ENCODE measurements around the gene CRABP2.

CRABP2 gene

GRCh38 chr1:156711011-156711817 lies 5.8 kb upstream of the CRABP2 start:
- in situ Hi-C loops (cut with MboI; ENCODE audit: low sequenced_read_pairs): loop anchor here (25.0 kb wide), 1 partner anchor 176 kb away; the partner anchor contains the start of gene PEAR1

- in situ Hi-C loops (cut with MboI; ENCODE audit: low sequenced_read_pairs): loop anchor here (25.0 kb wide), 1 partner anchor 177 kb away; the partner anchor contains the start of gene PEAR1
These were observed 4.5 kb upstream of the CRABP2 start for GRCh38 chr1:156709757-156710489.

- in situ Hi-C loops (cut with MboI; ENCODE audit: low sequenced_read_pairs): loop anchor here (25.0 kb wide), 1 partner anchor 178 kb away; the partner anchor contains the start of gene PEAR1
These were observed 3.6 kb upstream of the CRABP2 start for GRCh38 chr1:156709031-156709430.

GRCh38 chr1:156708218-156708661 lies 2.9 kb upstream of the CRABP2 start:
- in situ Hi-C loops (cut with MboI; ENCODE audit: low sequenced_read_pairs): loop anchor here (25.0 kb wide), 1 partner anchor 179 kb away; the partner anchor contains the start of gene PEAR1

GRCh38 chr1:156707417-156708217 lies 2.2 kb upstream of the CRABP2 start:
- in situ Hi-C loops (cut with MboI; ENCODE audit: low sequenced_read_pairs): loop anchor here (25.0 kb wide), 1 partner anchor 180 kb away; the partner anchor contains the start of gene PEAR1

- in situ Hi-C loops (cut with MboI; ENCODE audit: low sequenced_read_pairs): loop anchor here (25.0 kb wide), 1 partner anchor 180 kb away; the partner anchor contains the start of gene PEAR1
These were observed 1.5 kb upstream of the CRABP2 start for GRCh38 chr1:156706657-156707416.

GRCh38 chr1:156705918-156706656 lies 704 bp upstream of the CRABP2 start:
- in situ Hi-C loops (cut with MboI; ENCODE audit: low sequenced_read_pairs): loop anchor here (25.0 kb wide), 1 partner anchor 181 kb away; the partner anchor contains the start of gene PEAR1

- in situ Hi-C loops (cut with MboI; ENCODE audit: low sequenced_read_pairs): loop anchor here (25.0 kb wide), 1 partner anchor 182 kb away; the partner anchor contains the start of gene PEAR1
These were observed 458 bp downstream of the CRABP2 start for GRCh38 chr1:156704930-156705320.

- in situ Hi-C loops (cut with MboI; ENCODE audit: low sequenced_read_pairs): loop anchor here (25.0 kb wide), 1 partner anchor 183 kb away; the partner anchor contains the start of gene PEAR1
These were observed 1.1 kb downstream of the CRABP2 start for GRCh38 chr1:156704166-156704711.

- in situ Hi-C loops (cut with MboI; ENCODE audit: low sequenced_read_pairs): loop anchor here (25.0 kb wide), 1 partner anchor 184 kb away; the partner anchor contains the start of gene PEAR1
These were observed 1.6 kb downstream of the CRABP2 start for GRCh38 chr1:156703741-156704140.

- in situ Hi-C loops (cut with MboI; ENCODE audit: low sequenced_read_pairs): loop anchor here (25.0 kb wide), 1 partner anchor 184 kb away; the partner anchor contains the start of gene PEAR1
These were observed 2.0 kb downstream of the CRABP2 start for GRCh38 chr1:156703336-156703735.

GRCh38 chr1:156700736-156701531 lies 4.4 kb downstream of the CRABP2 start:
- in situ Hi-C loops (cut with MboI; ENCODE audit: low sequenced_read_pairs): loop anchor here (25.0 kb wide), 1 partner anchor 186 kb away; the partner anchor contains the start of gene PEAR1

GRCh38 chr1:156698995-156699394 lies 6.4 kb downstream of the CRABP2 start:
- in situ Hi-C loops (cut with MboI; ENCODE audit: low sequenced_read_pairs): no loop called here

- in situ Hi-C loops (cut with MboI; ENCODE audit: low sequenced_read_pairs): no loop called here
These were observed 7.9 kb downstream of the CRABP2 start for GRCh38 chr1:156697481-156697880.

GRCh38 chr1:156696755-156697154 lies 8.6 kb downstream of the CRABP2 start:
- in situ Hi-C loops (cut with MboI; ENCODE audit: low sequenced_read_pairs): no loop called here

GRCh38 chr1:156694690-156694962 lies 10.8 kb downstream of the CRABP2 start:
- in situ Hi-C loops (cut with MboI; ENCODE audit: low sequenced_read_pairs): no loop called here

- in situ Hi-C loops (cut with MboI; ENCODE audit: low sequenced_read_pairs): no loop called here
These were observed 11.3 kb downstream of the CRABP2 start for GRCh38 chr1:156693848-156694689.

All from HL-60/S4 treated with retinoic acid at 250 ng/mL for 4 days and 3 days (cell line).